NCI-H1092 (cell line): ENCODE measurements around the gene RBM5.
A peak's percentile ranks its signal among the peaks of the same experiment; 100 is the strongest.

ENCODE experiments used
- DNase-seq: peaks from one replicate; lab custom pipeline; 2025; lab: John Stamatoyannopoulos, UW

The RBM5 gene

GRCh38 chr3:50121072-50122032, 32.6 kb downstream of the RBM5 start:
- peak; percentile 55 for DNase-seq

GRCh38 chr3:50122071-50122470, 33.4 kb downstream of the RBM5 start:
- DNase-seq, result no peak

- no peak for DNase-seq
Observed at GRCh38 chr3:50122661-50123391, 34.1 kb downstream of the RBM5 start.

- DNase-seq, result no peak
Observed at GRCh38 chr3:50123394-50124051, 34.8 kb downstream of the RBM5 start.

GRCh38 chr3:50124052-50124799, 35.5 kb downstream of the RBM5 start:
- no peak for DNase-seq

- no peak for DNase-seq
Observed at GRCh38 chr3:50124800-50125178, 36.1 kb downstream of the RBM5 start.

GRCh38 chr3:50125541-50126286, 37.0 kb downstream of the RBM5 start:
- DNase-seq, result no peak

- DNase-seq, result no peak
Observed at GRCh38 chr3:50126287-50127211, 37.8 kb downstream of the RBM5 start.

- DNase-seq, result no peak
Observed at GRCh38 chr3:50127251-50127691, 38.6 kb downstream of the RBM5 start.

- no peak for DNase-seq
Observed at GRCh38 chr3:50128001-50128400, 39.3 kb downstream of the RBM5 start.

GRCh38 chr3:50130436-50130835, 41.7 kb downstream of the RBM5 start:
- DNase-seq, result no peak

- DNase-seq, result no peak
Observed at GRCh38 chr3:50132421-50133282, 43.9 kb downstream of the RBM5 start.

GRCh38 chr3:50133283-50133615, 44.5 kb downstream of the RBM5 start:
- DNase-seq, result no peak

GRCh38 chr3:50134367-50134766, 45.6 kb downstream of the RBM5 start:
- no peak for DNase-seq

- no peak for DNase-seq
Observed at GRCh38 chr3:50135964-50136363, 47.2 kb downstream of the RBM5 start.

GRCh38 chr3:50136714-50137405, 48.1 kb downstream of the RBM5 start:
- DNase-seq, result no peak

- no peak for DNase-seq
Observed at GRCh38 chr3:50137531-50137930, 48.8 kb downstream of the RBM5 start.
